Measurements from ENCODE around the gene CDO1.

CDO1 gene

DNA sequence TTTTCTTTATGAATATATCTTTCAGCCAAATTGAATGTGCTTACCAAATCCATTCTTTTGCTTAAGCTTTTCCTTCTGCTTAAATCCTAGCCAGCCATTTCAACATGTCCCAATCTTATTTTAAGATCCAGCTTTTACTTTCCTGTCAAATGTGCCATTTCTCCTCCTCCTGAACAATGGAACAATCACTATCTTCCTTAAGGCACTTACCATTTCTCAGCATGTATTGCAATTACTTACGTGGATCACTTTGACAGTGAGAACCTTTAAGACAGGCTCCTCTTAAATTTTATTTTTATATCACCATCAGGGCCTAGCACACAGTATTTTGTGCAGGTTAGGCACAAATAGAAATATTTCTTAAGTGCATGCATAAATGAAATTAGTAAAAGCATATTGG is 4.4 kb upstream of the CDO1 start:
- no peaks in the 10 kb centered on the region for H3K36me3 ChIP-seq
- DNase-seq = no peak
- H3K27me3 ChIP-seq = peaks cover 42% of the 10 kb centered on the region
- TF ChIP-seq, protein P1, sequence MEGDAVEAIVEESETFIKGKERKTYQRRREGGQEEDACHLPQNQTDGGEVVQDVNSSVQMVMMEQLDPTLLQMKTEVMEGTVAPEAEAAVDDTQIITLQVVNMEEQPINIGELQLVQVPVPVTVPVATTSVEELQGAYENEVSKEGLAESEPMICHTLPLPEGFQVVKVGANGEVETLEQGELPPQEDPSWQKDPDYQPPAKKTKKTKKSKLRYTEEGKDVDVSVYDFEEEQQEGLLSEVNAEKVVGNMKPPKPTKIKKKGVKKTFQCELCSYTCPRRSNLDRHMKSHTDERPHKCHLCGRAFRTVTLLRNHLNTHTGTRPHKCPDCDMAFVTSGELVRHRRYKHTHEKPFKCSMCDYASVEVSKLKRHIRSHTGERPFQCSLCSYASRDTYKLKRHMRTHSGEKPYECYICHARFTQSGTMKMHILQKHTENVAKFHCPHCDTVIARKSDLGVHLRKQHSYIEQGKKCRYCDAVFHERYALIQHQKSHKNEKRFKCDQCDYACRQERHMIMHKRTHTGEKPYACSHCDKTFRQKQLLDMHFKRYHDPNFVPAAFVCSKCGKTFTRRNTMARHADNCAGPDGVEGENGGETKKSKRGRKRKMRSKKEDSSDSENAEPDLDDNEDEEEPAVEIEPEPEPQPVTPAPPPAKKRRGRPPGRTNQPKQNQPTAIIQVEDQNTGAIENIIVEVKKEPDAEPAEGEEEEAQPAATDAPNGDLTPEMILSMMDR (IDR thresholded peaks at IDR 0.05; ENCODE audit: low read depth, low read length) = no peak
- no peaks in the 10 kb centered on the region for H3K9me3 ChIP-seq
- H3K4me3 ChIP-seq (ENCODE audit: low read depth, low read length) = no peak overlapping the region
- H3K4me1 ChIP-seq = no peaks in the 10 kb centered on the region

DNA sequence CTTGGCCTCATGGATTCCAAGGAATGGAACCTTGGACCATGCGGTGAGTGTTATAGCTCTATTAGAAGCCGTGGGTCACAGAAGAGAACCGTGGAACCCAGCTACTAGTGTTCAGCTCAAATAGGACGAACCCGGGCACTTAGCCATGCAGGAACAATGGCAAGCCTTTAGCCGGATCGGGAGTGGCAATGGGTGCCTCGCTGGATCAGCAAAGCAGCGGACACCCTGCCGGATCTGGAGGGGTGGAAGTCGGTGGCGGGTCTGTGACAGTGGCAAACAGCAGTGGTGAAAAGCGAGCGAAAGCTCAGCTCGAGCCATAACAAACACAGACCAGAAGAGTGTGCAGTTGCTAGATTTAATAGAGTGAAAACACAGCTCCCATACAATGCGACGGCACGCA is 2.4 kb upstream of the CDO1 start:
- no peak for DNase-seq
- Histone ChIP-seq H3K4me1 (no peaks in the 10 kb centered on the region), H3K9me3 (no peaks in the 10 kb centered on the region), H3K4me3 (ENCODE audit: low read depth, low read length) (no peak overlapping the region), H3K36me3 (no peaks in the 10 kb centered on the region), H3K27me3 (peaks cover 62% of the 10 kb centered on the region)
- TF ChIP-seq, protein P1 (IDR thresholded peaks at IDR 0.05; ENCODE audit: low read depth, low read length) = no peak

DNA sequence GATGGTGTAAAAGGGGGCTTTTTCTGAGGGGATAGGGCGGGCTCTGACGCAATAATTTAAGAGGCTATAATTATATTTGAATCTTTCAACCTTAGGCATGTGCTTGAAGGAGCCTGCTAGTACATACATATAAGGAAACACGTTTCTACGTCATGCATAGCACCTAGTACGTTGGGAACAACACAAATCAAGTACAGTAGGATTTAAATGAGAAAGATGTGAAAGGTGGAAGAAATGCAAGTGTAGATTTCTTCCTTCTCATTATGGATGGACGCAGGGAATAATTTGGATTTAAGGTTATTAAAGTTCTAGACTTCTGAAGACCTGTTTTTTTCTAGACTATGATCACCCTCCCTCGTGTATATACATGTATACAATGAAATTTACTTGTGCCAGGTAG is 927 bp upstream of the CDO1 start:
- Histone ChIP-seq H3K4me3 (ENCODE audit: low read depth, low read length) (no peak overlapping the region), H3K36me3 (no peaks in the 10 kb centered on the region), H3K27me3 (peaks cover 72% of the 10 kb centered on the region), H3K4me1 (no peaks in the 10 kb centered on the region), H3K9me3 (no peaks in the 10 kb centered on the region)
- TF ChIP-seq, protein P1 (IDR thresholded peaks at IDR 0.05; ENCODE audit: low read depth, low read length) = no peak
- DNase-seq = no peak

DNA sequence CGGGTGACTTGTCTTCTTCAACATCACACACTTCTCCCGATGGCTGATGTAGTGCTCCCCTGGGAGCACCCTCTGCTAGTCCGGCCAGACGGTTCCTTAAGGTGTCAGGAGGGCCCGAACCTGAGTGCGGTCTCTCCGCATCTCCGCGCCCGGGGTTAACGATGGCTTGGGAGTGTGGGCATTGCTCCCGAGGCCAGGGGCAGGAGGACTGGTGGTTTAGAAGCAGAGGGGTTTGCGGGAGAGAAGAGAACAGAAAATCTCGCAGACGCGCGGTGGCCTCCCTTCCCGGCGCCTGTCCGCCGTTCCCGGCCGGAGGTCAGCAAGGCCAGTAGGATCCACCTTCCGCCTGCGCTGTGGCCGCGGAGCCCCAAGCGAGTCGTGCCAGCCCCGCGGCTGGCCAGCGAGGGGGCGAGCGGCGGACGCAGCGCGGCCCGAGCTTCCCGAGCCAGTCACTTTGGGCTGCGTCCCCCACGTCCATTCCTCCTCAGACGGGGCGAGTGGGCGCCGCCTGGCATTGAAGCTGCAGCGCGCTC is 700 bp downstream of the CDO1 start:
- TF ChIP-seq, protein P1 (IDR thresholded peaks at IDR 0.05; ENCODE audit: low read depth, low read length) = no peak
- Histone ChIP-seq H3K4me1 (no peaks in the 10 kb centered on the region), H3K27me3 (peaks cover 72% of the 10 kb centered on the region), H3K36me3 (no peaks in the 10 kb centered on the region), H3K9me3 (no peaks in the 10 kb centered on the region), H3K4me3 (ENCODE audit: low read depth, low read length) (peak overlapping the region; percentile 33)
- DNase-seq = no peak

DNA sequence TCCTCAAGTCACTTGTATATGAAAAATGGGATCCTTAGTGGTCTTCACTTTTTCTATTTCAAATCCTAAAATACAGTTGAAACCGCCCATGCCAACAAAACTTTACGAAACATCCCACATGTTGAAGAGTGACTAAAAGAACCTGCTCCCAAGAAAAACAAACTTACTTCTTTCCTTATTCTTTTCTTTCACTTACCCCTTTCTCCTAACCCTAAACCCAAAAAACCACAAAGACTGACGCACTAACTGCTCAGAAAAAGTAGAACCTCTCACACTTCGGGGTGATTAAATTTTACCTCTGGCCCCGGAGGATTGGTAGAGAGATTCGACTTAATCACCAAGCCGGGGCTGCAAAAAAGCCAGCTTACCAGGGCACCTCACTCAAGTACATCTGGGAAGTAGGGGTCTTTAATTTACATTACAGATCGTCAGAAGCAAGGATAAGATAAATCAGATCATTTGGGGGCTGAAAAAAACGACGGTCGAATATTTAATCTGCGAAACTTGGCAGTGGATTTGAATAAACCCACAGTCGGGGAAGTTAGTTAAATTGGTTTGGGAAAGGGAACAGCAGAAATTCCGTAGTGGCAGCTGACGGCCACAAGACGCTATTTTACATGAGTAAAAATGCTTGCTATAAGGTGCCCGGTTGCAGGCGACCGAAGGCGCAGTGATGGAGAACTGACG is 1.3 kb downstream of the CDO1 start:
- Histone ChIP-seq H3K4me1 (no peaks in the 10 kb centered on the region), H3K9me3 (no peaks in the 10 kb centered on the region), H3K4me3 (ENCODE audit: low read depth, low read length) (no peak overlapping the region), H3K27me3 (peaks cover 70% of the 10 kb centered on the region), H3K36me3 (no peaks in the 10 kb centered on the region)
- no peak for DNase-seq
- TF ChIP-seq, protein P1 (IDR thresholded peaks at IDR 0.05; ENCODE audit: low read depth, low read length) = no peak

DNA sequence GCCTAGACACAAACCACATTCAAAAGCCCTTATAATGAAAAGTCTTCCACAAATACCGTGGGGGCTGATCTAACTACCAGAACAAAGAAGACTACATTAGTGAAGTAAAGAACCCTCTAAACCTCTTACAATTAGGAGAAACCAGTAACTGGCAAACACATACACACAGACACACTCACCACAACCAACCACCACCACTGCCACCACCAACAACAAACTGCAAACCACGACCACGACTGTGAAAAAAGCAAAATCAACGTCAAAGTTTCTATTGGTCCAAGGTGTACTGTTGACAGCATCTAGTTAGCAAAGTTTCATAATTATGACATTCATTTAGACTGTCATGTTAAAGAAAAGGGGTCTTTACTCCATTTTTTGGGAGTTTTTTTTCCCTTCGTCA is 2.7 kb downstream of the CDO1 start:
- no peak for DNase-seq
- no peaks in the 10 kb centered on the region for H3K36me3 ChIP-seq
- peaks cover 58% of the 10 kb centered on the region for H3K27me3 ChIP-seq
- no peaks in the 10 kb centered on the region for H3K4me1 ChIP-seq
- no peak overlapping the region for H3K4me3 ChIP-seq (ENCODE audit: low read depth, low read length)
- TF ChIP-seq, protein P1 (IDR thresholded peaks at IDR 0.05; ENCODE audit: low read depth, low read length) = no peak
- H3K9me3 ChIP-seq = no peaks in the 10 kb centered on the region

Data from BE2C (cell line).